ENCODE data around the gene GPR34.

DNA sequence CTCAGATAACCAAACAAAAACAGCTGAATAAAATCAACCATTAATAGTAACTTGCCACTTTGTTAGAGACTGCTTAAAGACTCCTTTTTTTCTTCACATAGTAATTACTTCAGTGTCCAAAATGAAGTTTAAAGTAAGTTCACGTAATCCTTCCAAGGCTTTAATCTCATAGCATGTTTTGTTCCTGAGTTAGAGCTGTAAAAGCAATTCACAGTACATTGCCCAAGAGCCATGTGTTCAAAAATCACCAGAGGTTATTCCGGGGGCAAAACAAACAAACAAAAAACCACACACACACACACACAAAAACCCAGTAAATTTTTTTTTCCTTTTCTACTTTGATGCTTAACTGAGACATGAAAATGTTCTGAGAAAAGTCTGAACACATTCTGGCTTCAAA lies 41.3 kb downstream of the GPR34 start:
- TF ChIP-seq, protein P1, sequence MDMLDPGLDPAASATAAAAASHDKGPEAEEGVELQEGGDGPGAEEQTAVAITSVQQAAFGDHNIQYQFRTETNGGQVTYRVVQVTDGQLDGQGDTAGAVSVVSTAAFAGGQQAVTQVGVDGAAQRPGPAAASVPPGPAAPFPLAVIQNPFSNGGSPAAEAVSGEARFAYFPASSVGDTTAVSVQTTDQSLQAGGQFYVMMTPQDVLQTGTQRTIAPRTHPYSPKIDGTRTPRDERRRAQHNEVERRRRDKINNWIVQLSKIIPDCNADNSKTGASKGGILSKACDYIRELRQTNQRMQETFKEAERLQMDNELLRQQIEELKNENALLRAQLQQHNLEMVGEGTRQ (IDR thresholded peaks at IDR 0.05; ENCODE audit: low read depth, low read length), result no peak
- TF ChIP-seq, protein P2, sequence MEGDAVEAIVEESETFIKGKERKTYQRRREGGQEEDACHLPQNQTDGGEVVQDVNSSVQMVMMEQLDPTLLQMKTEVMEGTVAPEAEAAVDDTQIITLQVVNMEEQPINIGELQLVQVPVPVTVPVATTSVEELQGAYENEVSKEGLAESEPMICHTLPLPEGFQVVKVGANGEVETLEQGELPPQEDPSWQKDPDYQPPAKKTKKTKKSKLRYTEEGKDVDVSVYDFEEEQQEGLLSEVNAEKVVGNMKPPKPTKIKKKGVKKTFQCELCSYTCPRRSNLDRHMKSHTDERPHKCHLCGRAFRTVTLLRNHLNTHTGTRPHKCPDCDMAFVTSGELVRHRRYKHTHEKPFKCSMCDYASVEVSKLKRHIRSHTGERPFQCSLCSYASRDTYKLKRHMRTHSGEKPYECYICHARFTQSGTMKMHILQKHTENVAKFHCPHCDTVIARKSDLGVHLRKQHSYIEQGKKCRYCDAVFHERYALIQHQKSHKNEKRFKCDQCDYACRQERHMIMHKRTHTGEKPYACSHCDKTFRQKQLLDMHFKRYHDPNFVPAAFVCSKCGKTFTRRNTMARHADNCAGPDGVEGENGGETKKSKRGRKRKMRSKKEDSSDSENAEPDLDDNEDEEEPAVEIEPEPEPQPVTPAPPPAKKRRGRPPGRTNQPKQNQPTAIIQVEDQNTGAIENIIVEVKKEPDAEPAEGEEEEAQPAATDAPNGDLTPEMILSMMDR (conservative IDR thresholded peaks at IDR 0.05; ENCODE audit: low read depth, low read length), result no peak
- TF ChIP-seq MXI1 (IDR thresholded peaks at IDR 0.05; ENCODE audit: borderline replicate concordance, low read depth, low read length) (no peak), POLR2A (IDR thresholded peaks at IDR 0.05; ENCODE audit: low read depth, low read length) (no peak), MAZ (IDR thresholded peaks at IDR 0.05; ENCODE audit: borderline replicate concordance, low read depth, low read length) (no peak), BHLHE40 (IDR thresholded peaks at IDR 0.05; ENCODE audit: low read depth, low read length) (no peak), CHD1 (IDR thresholded peaks at IDR 0.05; ENCODE audit: low read depth, low read length) (no peak)
